Measurements from ENCODE around the gene SCAI. TPM values are rescaled to one million over a fixed set of nuclear protein-coding genes. Genes with fewer than 3 reads are reported as not detected.
A peak's percentile ranks its signal among the peaks of the same experiment; 100 is the strongest.
"Not testable (repeated sequence)": the region's sequence is repeated elsewhere in the genome, so short reads cannot be mapped to it uniquely, and the experiment has no call there.

SCAI gene
- 1 to 10 TPM; 4.8 to 5.5 (median 4.9) TPM for total RNA-seq
- polyA plus RNA-seq = 1.9 TPM
- long read RNA-seq, donor 1, partial matches to known transcripts = 0 of 2 reads
- long read RNA-seq, donor 1, other reads (novel, unspliced or antisense) = 1 of 2 reads
- long read RNA-seq, donor 2, full-length matches to known transcripts = 1 of 1 reads
- long read RNA-seq, donor 2, partial matches to known transcripts = 0 of 1 reads
- long read RNA-seq, donor 2, other reads (novel, unspliced or antisense) = 0 of 1 reads
- long read RNA-seq, donor 3, full-length matches to known transcripts = 4 of 5 reads
- long read RNA-seq, donor 3, partial matches to known transcripts = 0 of 5 reads
- long read RNA-seq, donor 3, other reads (novel, unspliced or antisense) = 1 of 5 reads
- long read RNA-seq, donor 4 = 0 reads

DNA sequence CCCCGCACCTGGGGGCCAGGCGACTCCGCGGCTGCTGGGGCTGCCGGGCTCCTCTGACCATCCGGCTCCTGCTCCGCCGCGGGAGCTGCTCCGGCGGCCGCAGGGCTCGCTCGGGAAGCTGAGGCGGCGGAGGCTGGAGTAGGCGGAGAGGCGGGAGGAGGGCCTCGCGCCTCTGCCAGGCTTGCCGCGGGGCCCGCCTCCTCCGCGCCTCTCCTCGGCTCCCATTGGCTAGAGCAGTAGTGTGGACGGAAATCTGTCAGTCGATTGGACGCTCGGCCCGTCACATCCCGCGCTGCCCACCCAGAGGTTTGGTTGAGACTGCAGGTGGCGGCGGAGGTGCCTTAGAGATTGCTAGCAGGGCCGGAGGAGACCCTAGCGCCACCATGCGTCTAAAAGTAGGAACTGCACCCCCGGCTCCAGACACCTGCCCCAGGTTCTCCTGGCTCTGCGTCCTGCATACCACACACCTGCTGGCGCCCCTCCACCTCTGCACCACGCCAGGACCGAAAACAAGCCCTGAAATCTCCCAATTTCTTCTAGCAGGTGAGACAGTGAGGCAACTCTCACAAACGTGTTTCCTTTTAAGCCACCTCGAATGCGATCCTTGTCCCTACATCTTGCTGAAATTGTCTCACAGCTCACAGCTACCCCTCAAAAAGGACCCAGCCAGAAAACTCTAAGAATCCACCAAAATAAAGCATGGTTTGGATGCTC, at the start of gene SCAI:
Gene SCAI, minus strand, starts transcription at position 152 of the 714 bp plus-strand sequence. Its CDS starts 91 bp downstream, at position 61.
- Histone ChIP-seq H3K27ac (ENCODE audit: low read length) (no peak within 1 kb of the TSS), H3K27me3 (ENCODE audit: control insufficient read depth, insufficient read depth) (no peaks in the 10 kb centered on the region)
- under 1% methylated on average over 46 of the region's 46 CpGs for WGBS

DNA sequence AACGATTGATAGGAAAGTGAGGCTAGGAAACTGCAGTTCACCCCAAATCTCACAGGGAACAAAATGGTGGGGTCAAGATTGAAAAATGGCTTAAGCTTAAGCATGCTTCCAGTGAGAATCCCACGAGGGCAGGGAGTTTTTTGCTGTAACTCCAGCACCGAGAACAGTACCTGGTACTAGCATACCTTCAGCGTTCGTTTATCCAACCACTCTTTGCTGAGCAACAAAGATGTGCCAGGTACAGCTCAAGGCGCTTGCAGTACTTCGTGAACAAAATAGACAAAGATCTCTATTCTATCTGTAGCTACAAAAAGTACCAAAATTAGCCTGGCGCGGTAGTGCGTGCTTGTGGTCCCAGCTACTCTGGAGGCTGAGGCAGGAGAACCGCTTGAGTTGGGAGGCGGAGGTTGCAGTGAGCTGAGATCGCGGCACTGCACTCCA, 47.1 kb upstream of the SCAI start:
- 49% methylated on average over 14 of the region's 14 CpGs for WGBS
- peak overlapping the region; percentile 97 for H3K4me3 ChIP-seq (ENCODE audit: low read length)
- no peaks in the 10 kb centered on the region for H3K27me3 ChIP-seq (ENCODE audit: control insufficient read depth, insufficient read depth)
- DNase-seq = no peak
- peak overlapping the region; percentile 98 for H3K27ac ChIP-seq (ENCODE audit: low read length)
- intact Hi-C loops (cut with DNase I) = no loop called here
- no peak for ATAC-seq
- H3K4me1 ChIP-seq (ENCODE audit: control insufficient read depth, insufficient read depth, low read length) = peaks cover 7% of the 10 kb centered on the region
- no peaks in the 10 kb centered on the region for H3K9me3 ChIP-seq (ENCODE audit: control insufficient read depth, low read length)

More for the DNA sequence above, at the start of gene SCAI:
- ATAC-seq = peak; percentile 100
- intact Hi-C loops (cut with DNase I) = loop anchor here in 1 of 4 donors (10.0 kb wide), 1 partner anchor 199 kb away; the partner anchor contains the start of gene GOLGA1
- DNase-seq = peak; percentile 99 to 100 (median 100)
- peak within 1 kb of the TSS; percentile 93 for H3K4me3 ChIP-seq (ENCODE audit: low read length)
- H3K9me3 ChIP-seq (ENCODE audit: control insufficient read depth, low read length) = no peaks in the 10 kb centered on the region
- H3K4me1 ChIP-seq (ENCODE audit: control insufficient read depth, insufficient read depth, low read length) = no peaks in the 10 kb centered on the region

DNA sequence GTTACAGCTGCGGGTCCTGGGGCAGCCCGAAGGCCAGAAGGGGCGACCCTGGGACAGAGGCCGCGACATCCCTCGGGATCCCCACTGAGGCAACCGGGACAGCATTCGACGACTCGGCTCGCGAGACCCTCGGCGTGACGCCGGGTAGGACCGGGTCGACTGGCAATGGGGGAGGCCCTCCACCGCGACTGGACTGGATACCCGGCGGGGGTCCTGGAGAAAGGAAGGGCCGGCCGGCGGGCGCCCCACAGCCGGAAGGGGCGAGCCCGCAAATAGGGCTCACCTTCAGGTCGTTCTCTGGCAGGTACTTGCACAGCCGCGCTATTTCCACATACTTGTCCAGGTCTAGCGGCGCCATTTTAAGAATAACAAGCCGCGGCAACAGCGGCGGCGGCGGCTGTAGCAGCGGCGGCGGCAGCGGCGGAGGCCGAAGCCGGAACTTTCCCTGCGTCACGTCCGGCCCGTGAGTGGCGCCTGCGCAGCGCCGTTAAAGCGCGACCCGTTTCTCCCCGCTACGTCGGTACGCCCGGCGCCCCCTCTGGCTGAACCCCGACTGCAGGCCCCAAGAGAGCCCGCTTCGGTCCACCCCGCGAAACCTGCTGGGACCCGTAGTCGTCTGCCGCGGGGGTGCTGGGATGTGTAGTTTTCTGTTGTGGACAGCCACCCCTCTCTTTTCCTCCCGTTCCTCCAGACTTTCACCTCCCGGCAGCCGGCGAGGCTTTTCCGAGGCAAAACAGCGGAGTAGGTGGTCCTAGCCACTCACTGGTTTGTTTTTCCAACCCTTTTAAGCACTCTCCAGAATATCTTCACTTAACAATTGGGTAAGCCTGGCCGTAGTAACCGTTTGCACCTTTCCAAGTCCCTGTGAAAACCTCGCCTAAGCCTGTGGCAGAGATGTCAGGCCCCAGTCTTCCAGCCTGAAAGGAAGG, 46.3 kb upstream of the SCAI start, which contains the start of gene PPP6C:
Gene PPP6C, minus strand, starts transcription at position 443 of the 929 bp plus-strand sequence. Its CDS starts 85 bp downstream, at position 358.
- Histone ChIP-seq H3K4me1 (ENCODE audit: control insufficient read depth, insufficient read depth, low read length) (peaks cover 7% of the 10 kb centered on the region), H3K9me3 (ENCODE audit: control insufficient read depth, low read length) (no peaks in the 10 kb centered on the region), H3K4me3 (ENCODE audit: low read length) (peak within 1 kb of the TSS; percentile 97), H3K27ac (ENCODE audit: low read length) (peak within 1 kb of the TSS; percentile 98), H3K27me3 (ENCODE audit: control insufficient read depth, insufficient read depth) (no peaks in the 10 kb centered on the region)
- whole genome bisulfite sequencing = under 1% methylated on average over 82 of the region's 82 CpGs
- ATAC-seq (peak; percentile 99), DNase-seq (peak; percentile 99)
- intact Hi-C loops (cut with DNase I) = no loop called here

DNA sequence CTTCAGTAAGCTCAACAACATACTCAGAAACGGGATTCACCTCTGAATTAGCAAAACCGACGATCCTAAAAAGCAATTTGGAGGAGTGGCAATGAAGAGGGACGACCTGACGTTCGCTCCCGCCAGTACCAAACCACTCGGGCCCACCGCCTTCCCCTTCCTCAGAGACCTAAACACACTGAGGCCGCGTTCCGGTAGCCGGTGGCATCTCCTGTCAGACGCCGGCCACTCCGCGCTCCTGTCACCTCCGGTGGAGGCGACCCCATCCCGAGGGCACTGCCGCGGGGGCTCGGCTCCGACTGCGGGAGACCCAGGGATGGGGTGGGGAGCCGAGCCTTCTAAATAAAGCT, 45.7 kb upstream of the SCAI start:
- ATAC-seq (peak; percentile 30 to 34), DNase-seq (peak; percentile 32 to 75 (median 71))
- intact Hi-C loops (cut with DNase I) = no loop called here
- H3K9me3 ChIP-seq (ENCODE audit: control insufficient read depth, low read length) = no peaks in the 10 kb centered on the region
- H3K4me1 ChIP-seq (ENCODE audit: control insufficient read depth, insufficient read depth, low read length) = peaks cover 7% of the 10 kb centered on the region
- WGBS = under 1% methylated on average over 26 of the region's 26 CpGs
- H3K27me3 ChIP-seq (ENCODE audit: control insufficient read depth, insufficient read depth) = no peaks in the 10 kb centered on the region
- H3K27ac ChIP-seq (ENCODE audit: low read length) = peak overlapping the region; percentile 98
- H3K4me3 ChIP-seq (ENCODE audit: low read length) = peak overlapping the region; percentile 97

DNA sequence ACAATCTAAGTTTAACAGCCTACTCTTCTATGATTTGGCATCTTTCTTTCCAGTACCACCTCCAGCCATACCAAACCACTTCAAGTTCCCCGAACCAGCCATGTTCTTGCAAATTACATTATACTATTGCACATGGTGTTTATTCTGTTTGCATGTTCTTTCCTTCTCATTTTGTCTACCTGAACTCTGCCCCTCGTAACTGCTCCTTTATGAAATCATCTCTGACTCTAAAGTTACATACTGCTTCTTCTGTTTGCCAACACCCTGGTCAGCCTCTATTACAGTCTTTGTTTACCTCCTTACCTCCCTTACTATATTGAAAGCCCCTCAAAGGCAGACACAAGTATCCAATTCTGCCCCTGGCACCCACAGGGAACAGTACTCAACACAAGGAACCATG, 40.2 kb upstream of the SCAI start:
- H3K27ac ChIP-seq (ENCODE audit: low read length) = no peak overlapping the region
- DNase-seq = no peak
- peaks cover 9% of the 10 kb centered on the region for H3K4me1 ChIP-seq (ENCODE audit: control insufficient read depth, insufficient read depth, low read length)
- WGBS = 78% methylated on average over 2 of the region's 2 CpGs
- no peak for ATAC-seq
- no peaks in the 10 kb centered on the region for H3K27me3 ChIP-seq (ENCODE audit: control insufficient read depth, insufficient read depth)
- H3K4me3 ChIP-seq (ENCODE audit: low read length) = no peak overlapping the region
- no peaks in the 10 kb centered on the region for H3K9me3 ChIP-seq (ENCODE audit: control insufficient read depth, low read length)
- intact Hi-C loops (cut with DNase I) = no loop called here

DNA sequence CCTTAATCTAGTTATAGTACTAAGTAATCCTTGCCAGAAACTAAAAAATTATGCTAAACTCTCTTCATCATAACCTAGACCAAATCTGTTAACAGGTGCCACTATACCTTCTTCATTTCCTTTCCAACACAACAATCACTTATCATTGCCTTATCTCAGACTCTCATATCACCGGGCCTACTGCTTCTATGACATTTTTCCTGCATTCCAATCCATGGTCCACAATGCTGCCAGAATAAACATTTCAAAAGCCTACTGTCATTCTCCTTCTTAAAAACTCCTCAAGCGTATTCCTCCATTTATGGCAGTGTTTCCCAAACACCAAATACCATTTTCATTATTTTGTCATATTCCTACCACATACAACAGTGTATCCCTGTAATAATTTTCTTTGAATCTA, 39.7 kb upstream of the SCAI start:
- 31% methylated on average over 2 of the region's 2 CpGs for WGBS
- ATAC-seq (peak; percentile 44 to 64), DNase-seq (no peak)
- Histone ChIP-seq H3K4me3 (ENCODE audit: low read length) (no peak overlapping the region), H3K4me1 (ENCODE audit: control insufficient read depth, insufficient read depth, low read length) (peaks cover 9% of the 10 kb centered on the region), H3K27ac (ENCODE audit: low read length) (no peak overlapping the region), H3K27me3 (ENCODE audit: control insufficient read depth, insufficient read depth) (no peaks in the 10 kb centered on the region), H3K9me3 (ENCODE audit: control insufficient read depth, low read length) (no peaks in the 10 kb centered on the region)
- intact Hi-C loops (cut with DNase I) = no loop called here

DNA sequence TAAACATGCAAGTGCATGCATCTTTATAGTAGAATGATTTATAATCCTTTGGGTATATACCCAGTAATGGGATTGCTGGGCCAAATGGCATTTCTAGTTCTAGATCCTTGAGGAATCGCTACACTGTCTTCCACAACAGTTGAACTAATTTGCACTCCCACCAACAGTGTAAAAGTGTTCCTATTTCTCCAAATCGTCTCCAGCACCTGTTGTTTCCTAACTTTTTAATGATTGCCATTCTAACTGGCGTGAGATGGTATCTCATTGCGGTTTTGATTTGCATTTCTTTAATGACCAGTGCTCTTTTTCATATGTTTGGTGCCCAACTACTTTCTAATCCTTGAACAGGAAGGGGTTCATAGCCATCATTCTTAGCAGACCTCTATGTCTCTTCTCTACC, 38.4 kb upstream of the SCAI start:
- H3K9me3 ChIP-seq (ENCODE audit: control insufficient read depth, low read length); H3K27ac ChIP-seq (ENCODE audit: low read length); H3K4me3 ChIP-seq (ENCODE audit: low read length); H3K4me1 ChIP-seq (ENCODE audit: control insufficient read depth, insufficient read depth, low read length); intact Hi-C loops (cut with DNase I); H3K27me3 ChIP-seq (ENCODE audit: control insufficient read depth, insufficient read depth); ATAC-seq; DNase-seq: not testable (repeated sequence)
- 94% methylated on average over 4 of the region's 4 CpGs for WGBS

DNA sequence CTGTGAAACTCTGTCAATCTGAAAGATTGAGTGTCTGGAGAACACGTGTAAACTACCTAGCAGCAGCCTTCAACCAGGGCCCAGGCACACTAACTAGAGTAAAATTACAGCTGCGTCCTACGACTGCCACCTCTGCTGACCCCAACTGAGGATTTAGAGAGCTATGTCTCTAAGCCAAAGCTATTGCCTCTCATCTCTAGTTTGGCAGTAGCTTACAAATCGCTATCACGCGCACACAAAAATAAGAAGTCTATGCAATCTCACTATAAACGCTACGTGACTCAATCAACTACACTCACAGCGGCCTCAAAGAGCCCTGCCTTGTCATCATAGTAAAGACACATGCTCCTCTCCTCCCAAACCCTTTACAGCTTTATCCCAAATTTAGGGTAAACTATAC, 37.5 kb upstream of the SCAI start:
- Histone ChIP-seq H3K4me3 (ENCODE audit: low read length) (no peak overlapping the region), H3K9me3 (ENCODE audit: control insufficient read depth, low read length) (no peaks in the 10 kb centered on the region), H3K27me3 (ENCODE audit: control insufficient read depth, insufficient read depth) (no peaks in the 10 kb centered on the region), H3K27ac (ENCODE audit: low read length) (peak overlapping the region; percentile 85), H3K4me1 (ENCODE audit: control insufficient read depth, insufficient read depth, low read length) (peaks cover 6% of the 10 kb centered on the region)
- WGBS = 79% methylated on average over 9 of the region's 9 CpGs
- DNase-seq (no peak), ATAC-seq (peak in 1 of 2 donors; percentile 34)
- intact Hi-C loops (cut with DNase I) = no loop called here

DNA sequence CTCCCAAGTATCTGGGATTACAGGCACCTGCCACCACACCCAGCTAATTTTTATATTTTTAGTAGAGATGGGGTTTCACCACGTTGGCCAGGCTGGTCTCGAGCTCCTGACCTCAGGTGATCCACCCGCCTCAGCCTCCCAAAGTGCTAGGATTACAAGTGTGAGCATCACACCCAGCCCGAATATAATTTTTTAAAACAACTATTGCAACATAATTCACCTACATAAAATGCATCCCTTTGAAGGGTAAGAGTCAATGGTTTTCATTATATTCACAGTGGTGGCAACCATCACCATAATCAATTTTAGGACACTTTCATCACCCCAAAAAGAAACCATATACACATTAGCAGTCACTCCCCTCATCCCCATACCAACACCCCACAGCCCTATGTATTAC, 36.4 kb upstream of the SCAI start:
- H3K27ac ChIP-seq (ENCODE audit: low read length); H3K4me1 ChIP-seq (ENCODE audit: control insufficient read depth, insufficient read depth, low read length); H3K4me3 ChIP-seq (ENCODE audit: low read length); ATAC-seq; H3K9me3 ChIP-seq (ENCODE audit: control insufficient read depth, low read length); DNase-seq; H3K27me3 ChIP-seq (ENCODE audit: control insufficient read depth, insufficient read depth); intact Hi-C loops (cut with DNase I): not testable (repeated sequence)
- 90% methylated on average over 4 of the region's 4 CpGs for WGBS

DNA sequence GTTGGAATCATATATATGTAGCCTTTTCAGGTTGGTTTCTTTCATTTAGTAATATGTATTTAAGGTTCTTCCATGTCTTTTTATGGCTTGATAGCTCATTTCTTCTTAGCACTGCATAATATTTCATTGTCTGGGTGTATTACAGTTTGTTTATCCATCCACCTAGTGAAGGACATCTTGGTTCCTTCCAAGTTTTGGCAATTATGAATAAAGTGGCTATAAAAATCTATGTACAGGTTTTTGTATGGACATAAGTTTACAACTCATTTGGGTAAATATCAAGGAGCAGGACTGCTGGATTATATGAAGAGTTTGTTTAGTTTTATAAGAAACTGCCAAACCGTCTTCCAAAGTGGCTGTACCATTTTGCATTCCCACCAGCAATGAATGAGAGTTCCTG, 34.6 kb upstream of the SCAI start:
- Histone ChIP-seq H3K27me3 (ENCODE audit: control insufficient read depth, insufficient read depth) (no peaks in the 10 kb centered on the region), H3K4me3 (ENCODE audit: low read length) (no peak overlapping the region), H3K4me1 (ENCODE audit: control insufficient read depth, insufficient read depth, low read length) (peaks cover 8% of the 10 kb centered on the region), H3K27ac (ENCODE audit: low read length) (no peak overlapping the region), H3K9me3 (ENCODE audit: control insufficient read depth, low read length) (no peaks in the 10 kb centered on the region)
- intact Hi-C loops (cut with DNase I) = no loop called here
- 98% methylated on average over 1 of the region's 1 CpG for WGBS
- DNase-seq = no peak
- no peak for ATAC-seq

All from right cardiac atrium (tissue), 5 donors.